GM12878 (cell line): Measurements from ENCODE around the gene GORASP1. TPM values are rescaled to one million over a fixed set of nuclear protein-coding genes. Genes with fewer than 3 reads are reported as not detected.

Experiments used
- ATAC-seq: fragments of 200-7000 bp; cut with Tn5 transposase; 3 replicates; pipeline ENCODE4 v1.9.1; 2020; ENCODE audit warnings: mild to moderate bottlenecking, moderate library complexity
- BruUV-seq: library from RNA; stranded (reverse); fragments of 400-500 nt; replicated peaks from 2 replicates; lab custom pipeline; 2021; lab: Mats Ljungman, UMichigan
- CTCF ChIA-PET: fragments of 300-600 bp; sonication (Branson Sonifier 250); formaldehyde crosslinking; extraction: SDS; loops from one replicate; lab custom pipeline; 2021; ENCODE audit warnings: inconsistent platforms; lab: Yijun Ruan, JAX
- POLR2A ChIA-PET: fragments of 350-600 bp; formaldehyde crosslinking; extraction: SDS; loops from one replicate; lab custom pipeline; 2021; ENCODE audit warnings: inconsistent platforms; lab: Charles Lee
- RAD21 ChIA-PET: fragments of 300-600 bp; sonication (Branson Sonifier 250); formaldehyde crosslinking; loops from one replicate; lab custom pipeline; 2023; ENCODE audit warnings: antibody characterized with exemption; ENCODE audit not compliant: unreplicated experiment; lab: Charles Lee
- SMC1A ChIA-PET: fragments of 300-600 bp; sonication (Branson Sonifier 250); formaldehyde crosslinking; loops from one replicate; lab custom pipeline; 2023; ENCODE audit not compliant: unreplicated experiment, uncharacterized antibody; lab: Charles Lee
- DNase-seq: peaks from one replicate; pipeline ENCODE4 v3.0.0-alpha.2; 2011; ENCODE audit warnings: low read depth, low spot score
- FAIRE-seq: peaks from 3 replicates; lab custom pipeline; 2011; peaks lifted over from hg19 to GRCh38; lab: Jason Lieb, UNC
- H2AFZ ChIP-seq: 2 replicates; pipeline ENCODE4 v1.6.0; 2011; ENCODE audit warnings: low read depth, low read length, control low read depth; ENCODE audit not compliant: control insufficient read depth
- H3K27ac ChIP-seq: 2 replicates; pipeline ENCODE4 v1.5.1; 2011; ENCODE audit warnings: control low read depth; ENCODE audit not compliant: control insufficient read depth, insufficient read depth
- H3K27me3 ChIP-seq, 2 experiments: replicated peaks in 1 of 2; 2 replicates each; pipeline versions ENCODE4 v1.6.0 to v1.6.1; 2011; ENCODE audit warnings: low read length in 1 of 2; ENCODE audit not compliant: control insufficient read depth in 2 of 2, insufficient read depth in 2 of 2
- H3K36me3 ChIP-seq, 2 experiments: 2 replicates each; pipeline ENCODE4 v1.5.1; 2011; ENCODE audit warnings: low read length in 1 of 2; ENCODE audit not compliant: control insufficient read depth in 2 of 2, insufficient read depth in 2 of 2
- H3K4me1 ChIP-seq: 2 replicates; pipeline ENCODE4 v1.6.1; 2011; ENCODE audit warnings: mild to moderate bottlenecking, low read length, moderate library complexity, mixed read lengths; ENCODE audit not compliant: control insufficient read depth, insufficient read depth
- H3K4me2 ChIP-seq: 2 replicates; pipeline ENCODE4 v1.6.0; 2011; ENCODE audit warnings: control low read depth; ENCODE audit not compliant: control insufficient read depth, insufficient read depth
- H3K4me3 ChIP-seq: fragments of 200-600 bp; sonication (generic); 2 replicates; pipeline ENCODE4 v1.5.1; 2016
- H3K79me2 ChIP-seq: 2 replicates; pipeline ENCODE4 v1.6.0; 2011; ENCODE audit warnings: low read length; ENCODE audit not compliant: control insufficient read depth, insufficient read depth
- H3K9ac ChIP-seq: 2 replicates; pipeline ENCODE4 v1.8.0; 2011; ENCODE audit warnings: low read length, control low read depth, mixed read lengths; ENCODE audit not compliant: control insufficient read depth, insufficient read depth
- H3K9me3 ChIP-seq: replicated peaks from 3 replicates; pipeline ENCODE4 v1.5.1; 2011; ENCODE audit warnings: mild to moderate bottlenecking, low read length; ENCODE audit not compliant: control insufficient read depth, insufficient read depth
- H4K20me1 ChIP-seq: 2 replicates; pipeline ENCODE4 v1.6.0; 2011; ENCODE audit not compliant: control insufficient read depth, insufficient read depth
- ESRRA ChIP-seq: IDR thresholded peaks from 2 replicates; pipeline ENCODE4 v1.6.1; 2012; ENCODE audit warnings: mild to moderate bottlenecking, low read length, improper control_type of control experiment
- SMC3 ChIP-seq: IDR thresholded peaks from 2 replicates; pipeline ENCODE4 v1.6.1; 2011; ENCODE audit warnings: low read length, improper control_type of control experiment, borderline replicate concordance
- YBX1 ChIP-seq: fragments of 450-650 bp; IDR thresholded peaks from 2 replicates; pipeline ENCODE4 v1.6.1; 2016; ENCODE audit warnings: antibody characterized with exemption
- WGBS: methylation state at CpG from one replicate; pipeline ENCODE4 v1.1.6; 2016; ENCODE audit warnings: low lambda C conversion rate; ENCODE audit not compliant: insufficient replicate concordance, insufficient coverage; ENCODE audit errors: missing lambda C conversion rate; 5-methylcytosine and 5-hydroxymethylcytosine counted together
- in situ Hi-C: fragments of 300-500 bp; cut with MboI; formaldehyde crosslinking; loops from 9 replicates; pipeline ENCODE4 v1.14.3; 2018; ENCODE audit warnings: mixed read lengths
- intact Hi-C: fragments of 100-400 bp; cut with micrococcal nuclease; formaldehyde crosslinking; loops from one replicate; pipeline ENCODE4 v1.14.2; 2022; ENCODE audit not compliant: unreplicated experiment
- polyA plus RNA-seq, 11 experiments: library from polyadenylated mRNA; depleted of rRNA in 4 of 11; unstranded in 6 of 11; stranded (reverse) in 5 of 11; fragments of >200 nt; fragmentation: Nextera tagmentation in 4 of 11; fragmentation: Illumina TruSeq in 1 of 11; extraction: Ambion mirVana in 4 of 11; extraction: Trizol in 1 of 11; gene quantifications; 1 replicate in 1 of 11; 2 replicates in 10 of 11; pipeline versions ENCODE4 v1.2.1 to v1.2.3, GENCODE V29; 2011 to 2016; ENCODE audit warnings: inconsistent platforms in 2 of 11, missing spikeins in 2 of 11, low read depth in 1 of 11
- total RNA-seq, 4 experiments: library from RNA; depleted of rRNA in 3 of 4; stranded (reverse); fragments of >200 nt in 3 of 4; fragmentation: Illumina TruSeq in 1 of 4; extraction: Trizol in 1 of 4; gene quantifications; 2 replicates each; pipeline versions ENCODE4 v1.2.1 to v1.2.3, GENCODE V29; 2013 to 2021
- TF ChIP-seq, protein P1 (sequence below): IDR thresholded peaks from 2 replicates; pipeline ENCODE4 v1.6.1; 2011; ENCODE audit warnings: mild to moderate bottlenecking, low read depth, low read length, moderate library complexity; ENCODE audit not compliant: insufficient replicate concordance
- TF ChIP-seq, protein P2 (sequence below): fragments of 450-650 bp; IDR thresholded peaks from 2 replicates; pipeline ENCODE4 v1.6.1; 2017; ENCODE audit warnings: mild to moderate bottlenecking
- TF ChIP-seq, protein P3 (sequence below), 3 experiments: IDR thresholded peaks in 2 of 3; conservative IDR thresholded peaks in 1 of 3; 2 replicates each; pipeline ENCODE4 v1.5.1; 2011; ENCODE audit warnings: low read depth in 3 of 3, low read length in 3 of 3, mild to moderate bottlenecking in 3 of 3, control low read depth in 2 of 3, moderate library complexity in 2 of 3, inconsistent platforms in 1 of 3, mixed read lengths in 1 of 3; ENCODE audit not compliant: control insufficient read depth in 2 of 3, insufficient read depth in 1 of 3; ENCODE audit errors: extremely low read depth in 1 of 3
- TF ChIP-seq, protein P4 (sequence below): IDR thresholded peaks from 2 replicates; pipeline ENCODE4 v1.6.1; 2012; ENCODE audit warnings: low read depth, low read length, improper control_type of control experiment

GORASP1 gene
- total and polyA plus RNA-seq, 10 of the 15 experiments (the other 5 are each of a cell fraction or from before 2014, with no cell fraction given), result 3.6 to 32.7 (median 23.2) TPM

DNA sequence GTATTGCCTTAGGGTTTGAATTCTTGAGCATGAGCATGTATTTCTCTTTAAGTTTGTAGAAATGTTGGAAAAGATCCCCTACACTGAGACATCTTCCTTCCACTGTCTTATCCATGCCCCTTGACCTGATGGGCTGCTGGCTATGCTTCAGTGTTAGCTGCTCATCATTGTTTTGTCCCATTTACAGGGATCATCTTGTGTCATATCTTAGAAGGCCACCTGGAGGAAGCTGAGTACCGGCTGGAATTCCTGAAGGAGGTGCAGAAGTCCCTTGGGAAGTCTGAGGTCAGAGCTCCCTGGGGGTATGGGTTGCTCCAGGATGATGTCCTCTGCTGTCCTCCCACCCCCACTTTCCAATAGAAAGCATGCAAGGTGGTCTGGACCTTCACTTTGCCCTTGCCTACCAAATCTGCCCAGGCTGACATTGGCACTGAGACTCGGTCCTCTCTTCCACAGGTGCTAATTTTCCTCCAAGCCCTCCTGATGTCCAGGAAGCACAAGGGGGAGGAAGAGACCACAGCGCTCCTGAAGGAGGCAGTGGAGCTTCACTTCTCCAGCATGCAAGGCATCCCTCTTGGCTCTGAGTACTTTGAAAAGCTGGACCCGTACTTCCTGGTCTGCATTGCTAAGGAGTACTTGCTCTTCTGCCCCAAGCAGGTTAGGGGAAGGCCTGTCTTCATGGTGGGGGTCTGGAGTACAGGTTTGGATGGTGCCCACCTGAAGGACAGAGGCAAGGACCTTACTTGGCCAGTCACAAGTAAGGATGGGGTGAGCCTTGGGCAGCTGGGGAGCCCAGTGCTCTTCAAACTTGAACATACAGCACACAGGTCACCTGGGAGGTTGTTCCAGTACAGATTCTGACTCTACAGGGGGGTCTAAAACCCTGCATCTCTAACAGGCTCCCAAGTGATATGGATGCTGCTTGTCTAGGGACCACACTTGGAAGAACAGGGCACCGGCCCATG lies 17.7 kb upstream of the GORASP1 start:
- H3K4me3 ChIP-seq, result no peak overlapping the region
- H3K79me2 ChIP-seq, result no peaks in the 10 kb centered on the region
- no TSS peak for BruUV-seq
- RAD21 ChIA-PET, result interaction anchor here (0.6 to 4.2 kb wide), 5 partner anchors 32 to 167 kb away, joined by 3 to 40 read pairs (median 3); no protein-coding TSS in a partner anchor
- DNase-seq, result no peak
- H3K36me3 ChIP-seq, result no peaks in the 10 kb centered on the region
- SMC1A ChIA-PET, result interaction anchor here (0.7 to 4.8 kb wide), 7 partner anchors 9 to 167 kb away, joined by 3 to 45 read pairs (median 4); partner anchors contain the start of gene XIRP1
- ATAC-seq, result no peak
- H4K20me1 ChIP-seq, result no peaks in the 10 kb centered on the region
- in situ Hi-C loops (no loop called here), intact Hi-C loops (no loop called here)
- no peak for FAIRE-seq
- H2AFZ ChIP-seq, result no peak overlapping the region
- WGBS, result 87% methylated on average over 5 of the region's 5 CpGs
- no peak overlapping the region for H3K4me2 ChIP-seq
- peaks cover 25% of the 10 kb centered on the region for H3K4me1 ChIP-seq
- TF ChIP-seq, protein P1, sequence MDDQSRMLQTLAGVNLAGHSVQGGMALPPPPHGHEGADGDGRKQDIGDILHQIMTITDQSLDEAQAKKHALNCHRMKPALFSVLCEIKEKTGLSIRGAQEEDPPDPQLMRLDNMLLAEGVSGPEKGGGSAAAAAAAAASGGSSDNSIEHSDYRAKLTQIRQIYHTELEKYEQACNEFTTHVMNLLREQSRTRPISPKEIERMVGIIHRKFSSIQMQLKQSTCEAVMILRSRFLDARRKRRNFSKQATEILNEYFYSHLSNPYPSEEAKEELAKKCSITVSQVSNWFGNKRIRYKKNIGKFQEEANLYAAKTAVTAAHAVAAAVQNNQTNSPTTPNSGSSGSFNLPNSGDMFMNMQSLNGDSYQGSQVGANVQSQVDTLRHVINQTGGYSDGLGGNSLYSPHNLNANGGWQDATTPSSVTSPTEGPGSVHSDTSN, result no peak
- TF ChIP-seq, protein P2, sequence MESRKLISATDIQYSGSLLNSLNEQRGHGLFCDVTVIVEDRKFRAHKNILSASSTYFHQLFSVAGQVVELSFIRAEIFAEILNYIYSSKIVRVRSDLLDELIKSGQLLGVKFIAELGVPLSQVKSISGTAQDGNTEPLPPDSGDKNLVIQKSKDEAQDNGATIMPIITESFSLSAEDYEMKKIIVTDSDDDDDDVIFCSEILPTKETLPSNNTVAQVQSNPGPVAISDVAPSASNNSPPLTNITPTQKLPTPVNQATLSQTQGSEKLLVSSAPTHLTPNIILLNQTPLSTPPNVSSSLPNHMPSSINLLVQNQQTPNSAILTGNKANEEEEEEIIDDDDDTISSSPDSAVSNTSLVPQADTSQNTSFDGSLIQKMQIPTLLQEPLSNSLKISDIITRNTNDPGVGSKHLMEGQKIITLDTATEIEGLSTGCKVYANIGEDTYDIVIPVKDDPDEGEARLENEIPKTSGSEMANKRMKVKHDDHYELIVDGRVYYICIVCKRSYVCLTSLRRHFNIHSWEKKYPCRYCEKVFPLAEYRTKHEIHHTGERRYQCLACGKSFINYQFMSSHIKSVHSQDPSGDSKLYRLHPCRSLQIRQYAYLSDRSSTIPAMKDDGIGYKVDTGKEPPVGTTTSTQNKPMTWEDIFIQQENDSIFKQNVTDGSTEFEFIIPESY, result no peak
- TF ChIP-seq SMC3 (no peak), ESRRA (no peak), YBX1 (no peak)
- TF ChIP-seq, protein P3, sequence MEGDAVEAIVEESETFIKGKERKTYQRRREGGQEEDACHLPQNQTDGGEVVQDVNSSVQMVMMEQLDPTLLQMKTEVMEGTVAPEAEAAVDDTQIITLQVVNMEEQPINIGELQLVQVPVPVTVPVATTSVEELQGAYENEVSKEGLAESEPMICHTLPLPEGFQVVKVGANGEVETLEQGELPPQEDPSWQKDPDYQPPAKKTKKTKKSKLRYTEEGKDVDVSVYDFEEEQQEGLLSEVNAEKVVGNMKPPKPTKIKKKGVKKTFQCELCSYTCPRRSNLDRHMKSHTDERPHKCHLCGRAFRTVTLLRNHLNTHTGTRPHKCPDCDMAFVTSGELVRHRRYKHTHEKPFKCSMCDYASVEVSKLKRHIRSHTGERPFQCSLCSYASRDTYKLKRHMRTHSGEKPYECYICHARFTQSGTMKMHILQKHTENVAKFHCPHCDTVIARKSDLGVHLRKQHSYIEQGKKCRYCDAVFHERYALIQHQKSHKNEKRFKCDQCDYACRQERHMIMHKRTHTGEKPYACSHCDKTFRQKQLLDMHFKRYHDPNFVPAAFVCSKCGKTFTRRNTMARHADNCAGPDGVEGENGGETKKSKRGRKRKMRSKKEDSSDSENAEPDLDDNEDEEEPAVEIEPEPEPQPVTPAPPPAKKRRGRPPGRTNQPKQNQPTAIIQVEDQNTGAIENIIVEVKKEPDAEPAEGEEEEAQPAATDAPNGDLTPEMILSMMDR (IDR thresholded peaks at IDR 0.05 in 2 of 3, conservative IDR thresholded peaks at IDR 0.05 in 1 of 3; ENCODE audit: control insufficient read depth in 2 of 3, extremely low read depth in 1 of 3, insufficient read depth in 1 of 3, low read depth in 3 of 3, low read length in 3 of 3), result 0 out of 6 replicates have a peak, but pooled peaks of 1 of the 3 experiments have one; percentile 1
- TF ChIP-seq, protein P4, sequence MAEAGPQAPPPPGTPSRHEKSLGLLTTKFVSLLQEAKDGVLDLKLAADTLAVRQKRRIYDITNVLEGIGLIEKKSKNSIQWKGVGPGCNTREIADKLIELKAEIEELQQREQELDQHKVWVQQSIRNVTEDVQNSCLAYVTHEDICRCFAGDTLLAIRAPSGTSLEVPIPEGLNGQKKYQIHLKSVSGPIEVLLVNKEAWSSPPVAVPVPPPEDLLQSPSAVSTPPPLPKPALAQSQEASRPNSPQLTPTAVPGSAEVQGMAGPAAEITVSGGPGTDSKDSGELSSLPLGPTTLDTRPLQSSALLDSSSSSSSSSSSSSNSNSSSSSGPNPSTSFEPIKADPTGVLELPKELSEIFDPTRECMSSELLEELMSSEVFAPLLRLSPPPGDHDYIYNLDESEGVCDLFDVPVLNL, result no peak
- POLR2A ChIA-PET, result no interaction called here
- no peak overlapping the region for H3K9ac ChIP-seq
- CTCF ChIA-PET, result interaction anchor here (0.8 to 4.5 kb wide), 9 partner anchors 15 to 167 kb away, joined by 3 to 47 read pairs (median 11); partner anchors contain the start of gene XIRP1
- no peaks in the 10 kb centered on the region for H3K9me3 ChIP-seq
- no peaks in the 10 kb centered on the region for H3K27me3 ChIP-seq
- no peak overlapping the region for H3K27ac ChIP-seq
